HepG2 (cell line): ENCODE measurements around the gene CTSW. TPM values are rescaled to one million over a fixed set of nuclear protein-coding genes. Genes with fewer than 3 reads are reported as not detected.

Source experiments
- ATAC-seq: fragments of 200-7000 bp; cut with Tn5 transposase; 3 replicates; pipeline ENCODE4 v1.9.1; 2020; ENCODE audit warnings: mild to moderate bottlenecking, moderate library complexity
- BruUV-seq: library from RNA; stranded (reverse); fragments of 400-500 nt; replicated peaks from 2 replicates; lab custom pipeline; 2021; lab: Mats Ljungman, UMichigan
- CTCF ChIA-PET: fragments of 300-600 bp; formaldehyde crosslinking; extraction: SDS; loops from one replicate; lab custom pipeline; 2021; ENCODE audit warnings: low total read pairs, inconsistent platforms, low intra/inter-chr PET ratio; lab: Yijun Ruan, JAX
- POLR2A ChIA-PET: fragments of 350-600 bp; sonication (Branson Sonifier 250); formaldehyde crosslinking; loops from one replicate; lab custom pipeline; 2020; ENCODE audit warnings: antibody characterized with exemption, inconsistent platforms; lab: Yijun Ruan, JAX
- DNase-seq: peaks from one replicate; pipeline ENCODE4 v3.0.0-alpha.2; 2015; ENCODE audit warnings: low spot score
- FAIRE-seq: peaks from 3 replicates; lab custom pipeline; 2011; peaks lifted over from hg19 to GRCh38; lab: Jason Lieb, UNC
- H2AFZ ChIP-seq: one replicate; pipeline ENCODE4 v1.6.1; 2011; ENCODE audit warnings: low read length, inconsistent platforms
- H3K27ac ChIP-seq: fragments of 300-600 bp; 3 replicates; pipeline ENCODE4 v1.8.0; 2011; ENCODE audit warnings: mixed run types, mild to moderate bottlenecking, mixed read lengths, low read length, inconsistent platforms; ENCODE audit not compliant: insufficient read depth; ENCODE audit errors: extremely low read length
- H3K27me3 ChIP-seq, 2 experiments: fragments of 200-600 bp in 1 of 2; 2 replicates in 1 of 2; 3 replicates in 1 of 2; pipeline versions ENCODE4 v1.6.0 to v1.8.0; 2011; ENCODE audit warnings: low read length in 2 of 2, mild to moderate bottlenecking in 2 of 2, moderate library complexity in 2 of 2, inconsistent platforms in 1 of 2; ENCODE audit not compliant: insufficient read depth in 2 of 2, control insufficient read depth in 1 of 2
- H3K36me3 ChIP-seq, 2 experiments: fragments of 200-600 bp in 1 of 2; replicated peaks in 1 of 2; 2 replicates in 1 of 2; 3 replicates in 1 of 2; pipeline versions ENCODE4 v1.5.1 to v1.8.0; 2011; ENCODE audit warnings: low read length in 2 of 2, inconsistent platforms in 1 of 2; ENCODE audit not compliant: insufficient read depth in 2 of 2, control insufficient read depth in 1 of 2
- H3K4me1 ChIP-seq: 2 replicates; pipeline ENCODE4 v1.5.1; 2012; ENCODE audit warnings: low read length, inconsistent platforms; ENCODE audit not compliant: insufficient read depth
- H3K4me2 ChIP-seq: 2 replicates; pipeline ENCODE4 v1.6.0; 2011; ENCODE audit warnings: low read depth, low read length, inconsistent platforms
- H3K4me3 ChIP-seq, 3 experiments: fragments of 200-600 bp in 1 of 3; sonication (generic), shearing (Covaris generic) in 1 of 3; replicated peaks in 1 of 3; 2 replicates each; pipeline ENCODE4 v1.5.1; 2011 to 2016; ENCODE audit warnings: low read length in 3 of 3, inconsistent platforms in 2 of 3, low read depth in 2 of 3, mild to moderate bottlenecking in 2 of 3, control low read depth in 1 of 3, mixed read lengths in 1 of 3; ENCODE audit not compliant: insufficient read depth in 1 of 3
- H3K79me2 ChIP-seq: one replicate; pipeline ENCODE4 v1.6.1; 2011; ENCODE audit warnings: low read length, inconsistent platforms; ENCODE audit not compliant: insufficient read depth
- H3K9ac ChIP-seq: 2 replicates; pipeline ENCODE4 v1.6.0; 2011; ENCODE audit warnings: mild to moderate bottlenecking, low read depth, low read length, inconsistent platforms; ENCODE audit not compliant: insufficient read depth
- H3K9me3 ChIP-seq: 2 replicates; pipeline ENCODE4 v1.5.1; 2012; ENCODE audit warnings: mild to moderate bottlenecking, low read length
- H4K20me1 ChIP-seq: 2 replicates; pipeline ENCODE4 v1.6.0; 2011; ENCODE audit warnings: inconsistent platforms, mild to moderate bottlenecking, low read length, moderate library complexity; ENCODE audit not compliant: insufficient read depth
- ARNT2 ChIP-seq: sonication (generic); formaldehyde crosslinking; IDR thresholded peaks from 2 replicates; pipeline ENCODE4 v1.8.0; 2022; ENCODE audit warnings: mild to moderate bottlenecking, low read depth, missing genetic modification reagents, moderate library complexity
- FLYWCH1 ChIP-seq: sonication (generic); formaldehyde crosslinking; IDR thresholded peaks from 2 replicates; pipeline ENCODE4 v1.8.1; 2023; ENCODE audit warnings: mild to moderate bottlenecking, missing genetic modification reagents
- SALL1 ChIP-seq: sonication (generic); formaldehyde crosslinking; IDR thresholded peaks from 2 replicates; pipeline ENCODE4 v1.8.0; 2022; ENCODE audit warnings: mild to moderate bottlenecking, missing genetic modification reagents
- SIX1 ChIP-seq: sonication (generic); formaldehyde crosslinking; IDR thresholded peaks from 2 replicates; pipeline ENCODE4 v1.4.0; 2020; ENCODE audit warnings: missing genetic modification reagents, borderline replicate concordance
- ZNF33A ChIP-seq: sonication (generic); formaldehyde crosslinking; IDR thresholded peaks from 2 replicates; pipeline ENCODE4 v1.5.1; 2020; ENCODE audit warnings: missing genetic modification reagents, mild to moderate bottlenecking, moderate library complexity, borderline replicate concordance
- ZNF510 ChIP-seq: sonication (generic); formaldehyde crosslinking; IDR thresholded peaks from 2 replicates; pipeline ENCODE4 v1.4.0; 2020; ENCODE audit warnings: low read depth, mild to moderate bottlenecking, missing genetic modification reagents
- ZNF598 ChIP-seq: sonication (generic); formaldehyde crosslinking; IDR thresholded peaks from 2 replicates; pipeline ENCODE4 v1.5.1; 2020; ENCODE audit warnings: mild to moderate bottlenecking, missing genetic modification reagents, borderline replicate concordance
- ZNF646 ChIP-seq: sonication (generic); formaldehyde crosslinking; IDR thresholded peaks from 2 replicates; pipeline ENCODE4 v1.9.0; 2021; ENCODE audit warnings: mild to moderate bottlenecking, missing genetic modification reagents
- ZNF746 ChIP-seq: sonication (generic); formaldehyde crosslinking; IDR thresholded peaks from 2 replicates; pipeline ENCODE4 v1.8.0; 2022; ENCODE audit warnings: mild to moderate bottlenecking, missing genetic modification reagents
- ZNF772 ChIP-seq: sonication (generic); formaldehyde crosslinking; IDR thresholded peaks from 2 replicates; pipeline ENCODE4 v1.5.0; 2020; ENCODE audit warnings: mild to moderate bottlenecking, missing genetic modification reagents
- WGBS: methylation state at CpG from one replicate; pipeline ENCODE4 v1.1.6; 2017; ENCODE audit warnings: low lambda C conversion rate; 5-methylcytosine and 5-hydroxymethylcytosine counted together
- in situ Hi-C: cut with HindIII; loops from 2 replicates; pipeline ENCODE4 v1.10.0; 2017; ENCODE audit warnings: low pct_unique_long_range_greater_than_20kb; ENCODE audit not compliant: extremely low pct_ligation_motif_present
- intact Hi-C: fragments of 100-400 bp; cut with micrococcal nuclease; formaldehyde crosslinking; loops from one replicate; pipeline ENCODE4 v1.10.0; 2022; ENCODE audit not compliant: unreplicated experiment
- polyA plus RNA-seq, 8 experiments: library from polyadenylated mRNA; depleted of rRNA in 3 of 8; stranded (reverse) in 7 of 8; unstranded in 1 of 8; fragments of >200 nt; fragmentation: Illumina TruSeq in 4 of 8; extraction: Trizol in 4 of 8; gene quantifications; 2 replicates each; pipeline versions ENCODE4 v1.2.1 to v1.2.3, GENCODE V29; 2011 to 2016; ENCODE audit warnings: low read depth in 4 of 8, missing spikeins in 1 of 8, mixed read lengths in 1 of 8; ENCODE audit not compliant: insufficient read depth in 1 of 8
- total RNA-seq, 5 experiments: library from RNA; depleted of rRNA; stranded (reverse); fragments of >200 nt; fragmentation: Illumina TruSeq; extraction: Trizol; gene quantifications; 2 replicates each; pipeline ENCODE4 v1.2.3, GENCODE V29; 2016; ENCODE audit warnings: low read depth in 1 of 5
- TF ChIP-seq, protein P1 (sequence below): sonication (generic); formaldehyde crosslinking; IDR thresholded peaks from 2 replicates; pipeline ENCODE4 v1.5.1; 2020; ENCODE audit warnings: mild to moderate bottlenecking, missing genetic modification reagents, moderate library complexity

Gene CTSW
- total and polyA plus RNA-seq, 2 of the 13 experiments (the other 11 are each of a cell fraction or from before 2014, with no cell fraction given), result 0.09 TPM; not detected in 1

DNA sequence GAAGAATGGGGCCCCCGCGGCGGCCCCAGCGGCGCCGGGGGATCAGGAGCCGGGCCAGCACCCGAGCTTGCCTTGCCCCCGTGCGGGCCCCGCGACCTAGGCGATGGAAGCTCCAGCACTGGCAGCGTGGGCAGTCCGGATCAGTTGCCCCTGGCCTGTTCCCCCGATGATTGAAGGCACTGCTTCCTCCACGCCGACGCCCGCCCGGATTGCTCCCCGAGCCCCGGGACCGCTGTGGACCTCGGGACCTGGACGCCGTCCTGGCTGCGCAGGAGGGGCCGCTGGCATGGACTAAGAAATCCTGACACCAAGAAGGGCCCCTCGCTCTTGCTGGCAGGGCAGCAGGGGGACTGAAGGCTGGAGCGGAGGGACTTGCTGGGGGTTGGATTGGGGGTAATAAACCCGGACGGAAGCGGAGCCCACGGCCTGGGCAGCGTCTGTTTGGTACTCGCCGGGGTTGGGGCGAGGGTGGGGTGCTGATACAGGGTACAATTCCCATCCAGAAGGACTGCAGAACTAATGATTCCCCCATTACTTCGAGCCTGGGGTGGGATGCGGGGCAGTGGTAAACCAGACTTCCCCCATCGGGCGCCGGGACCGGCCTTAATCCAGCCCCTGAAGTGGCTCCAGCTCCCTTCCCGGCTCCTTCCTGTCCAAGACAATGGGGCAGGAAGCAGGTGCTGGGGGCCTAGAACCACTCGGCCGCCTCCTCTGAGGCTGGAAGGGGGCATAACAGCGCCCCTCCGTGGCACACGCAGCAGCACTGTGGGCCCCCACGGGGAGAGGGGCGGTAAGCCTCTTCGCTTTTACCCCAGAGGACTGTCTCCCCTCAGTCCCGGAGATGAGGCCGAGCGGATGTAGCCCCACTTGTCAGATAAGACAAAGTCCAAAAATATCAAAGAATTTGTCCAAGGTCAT is 11.8 kb downstream of the CTSW start:
- H3K36me3 ChIP-seq, result peaks cover 2 to 13% of the 10 kb centered on the region in 2 experiments; a peak in 2 of 5 replicates
- no peaks in the 10 kb centered on the region; a peak in 1 of 5 replicates for H3K27me3 ChIP-seq
- H3K9ac ChIP-seq, result peak overlapping the region; percentile 90
- ATAC-seq (peak; percentile 21), FAIRE-seq (no peak), DNase-seq (peak; percentile 78)
- in situ Hi-C loops (no loop called here), intact Hi-C loops (loop anchor here (2.0 kb wide), 1 partner anchor 27 kb away; the partner anchor contains the start of genes C11orf68 and DRAP1)
- peak overlapping the region; percentile 99 for H3K4me2 ChIP-seq
- POLR2A ChIA-PET, result interaction anchor here (0.6 to 7.6 kb wide), 28 partner anchors 9 to 421 kb away, joined by 3 to 95 read pairs (median 4); partner anchors contain the start of genes BANF1, C11orf68, EFEMP2 and EIF1AD
- peaks cover 59% of the 10 kb centered on the region for H3K4me1 ChIP-seq
- no peaks in the 10 kb centered on the region for H3K9me3 ChIP-seq
- H3K4me3 ChIP-seq, result peak overlapping the region; percentile 77 to 91 (median 82)
- CTCF ChIA-PET, result interaction anchor here (6.9 kb wide), 1 partner anchor 98 kb away, joined by 63 read pairs; no protein-coding TSS in a partner anchor
- H4K20me1 ChIP-seq, result no peaks in the 10 kb centered on the region
- H2AFZ ChIP-seq, result no peak overlapping the region
- peak overlapping the region; percentile 77 for H3K27ac ChIP-seq
- 1% methylated on average over 11 of the region's 57 CpGs for WGBS
- BruUV-seq, result TSS peak; percentile 80
- peaks cover 15% of the 10 kb centered on the region for H3K79me2 ChIP-seq
- no peak for TF ChIP-seq FLYWCH1 (CRISPR knock-in tag)
- no peak for TF ChIP-seq ZNF598
- no peak for TF ChIP-seq ZNF33A (CRISPR knock-in tag)
- TF ChIP-seq ZNF746 (CRISPR knock-in tag), result no peak; the same call in 1 of the 2 replicates
- TF ChIP-seq SIX1, result no peak
- TF ChIP-seq SALL1 (CRISPR knock-in tag), result peak; percentile 92
- no peak for TF ChIP-seq ARNT2 (CRISPR knock-in tag)
- TF ChIP-seq, protein P1, sequence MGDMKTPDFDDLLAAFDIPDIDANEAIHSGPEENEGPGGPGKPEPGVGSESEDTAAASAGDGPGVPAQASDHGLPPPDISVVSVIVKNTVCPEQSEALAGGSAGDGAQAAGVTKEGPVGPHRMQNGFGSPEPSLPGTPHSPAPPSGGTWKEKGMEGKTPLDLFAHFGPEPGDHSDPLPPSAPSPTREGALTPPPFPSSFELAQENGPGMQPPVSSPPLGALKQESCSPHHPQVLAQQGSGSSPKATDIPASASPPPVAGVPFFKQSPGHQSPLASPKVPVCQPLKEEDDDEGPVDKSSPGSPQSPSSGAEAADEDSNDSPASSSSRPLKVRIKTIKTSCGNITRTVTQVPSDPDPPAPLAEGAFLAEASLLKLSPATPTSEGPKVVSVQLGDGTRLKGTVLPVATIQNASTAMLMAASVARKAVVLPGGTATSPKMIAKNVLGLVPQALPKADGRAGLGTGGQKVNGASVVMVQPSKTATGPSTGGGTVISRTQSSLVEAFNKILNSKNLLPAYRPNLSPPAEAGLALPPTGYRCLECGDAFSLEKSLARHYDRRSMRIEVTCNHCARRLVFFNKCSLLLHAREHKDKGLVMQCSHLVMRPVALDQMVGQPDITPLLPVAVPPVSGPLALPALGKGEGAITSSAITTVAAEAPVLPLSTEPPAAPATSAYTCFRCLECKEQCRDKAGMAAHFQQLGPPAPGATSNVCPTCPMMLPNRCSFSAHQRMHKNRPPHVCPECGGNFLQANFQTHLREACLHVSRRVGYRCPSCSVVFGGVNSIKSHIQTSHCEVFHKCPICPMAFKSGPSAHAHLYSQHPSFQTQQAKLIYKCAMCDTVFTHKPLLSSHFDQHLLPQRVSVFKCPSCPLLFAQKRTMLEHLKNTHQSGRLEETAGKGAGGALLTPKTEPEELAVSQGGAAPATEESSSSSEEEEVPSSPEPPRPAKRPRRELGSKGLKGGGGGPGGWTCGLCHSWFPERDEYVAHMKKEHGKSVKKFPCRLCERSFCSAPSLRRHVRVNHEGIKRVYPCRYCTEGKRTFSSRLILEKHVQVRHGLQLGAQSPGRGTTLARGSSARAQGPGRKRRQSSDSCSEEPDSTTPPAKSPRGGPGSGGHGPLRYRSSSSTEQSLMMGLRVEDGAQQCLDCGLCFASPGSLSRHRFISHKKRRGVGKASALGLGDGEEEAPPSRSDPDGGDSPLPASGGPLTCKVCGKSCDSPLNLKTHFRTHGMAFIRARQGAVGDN (CRISPR knock-in tag), result peak; percentile 78
- TF ChIP-seq ZNF510, result no peak
- no peak for TF ChIP-seq ZNF646 (CRISPR knock-in tag)
- TF ChIP-seq ZNF772 (CRISPR knock-in tag), result peak; percentile 54; the same call in 1 of the 2 replicates
